Measurements from ENCODE around the gene TRNP1.

Gene TRNP1

DNA sequence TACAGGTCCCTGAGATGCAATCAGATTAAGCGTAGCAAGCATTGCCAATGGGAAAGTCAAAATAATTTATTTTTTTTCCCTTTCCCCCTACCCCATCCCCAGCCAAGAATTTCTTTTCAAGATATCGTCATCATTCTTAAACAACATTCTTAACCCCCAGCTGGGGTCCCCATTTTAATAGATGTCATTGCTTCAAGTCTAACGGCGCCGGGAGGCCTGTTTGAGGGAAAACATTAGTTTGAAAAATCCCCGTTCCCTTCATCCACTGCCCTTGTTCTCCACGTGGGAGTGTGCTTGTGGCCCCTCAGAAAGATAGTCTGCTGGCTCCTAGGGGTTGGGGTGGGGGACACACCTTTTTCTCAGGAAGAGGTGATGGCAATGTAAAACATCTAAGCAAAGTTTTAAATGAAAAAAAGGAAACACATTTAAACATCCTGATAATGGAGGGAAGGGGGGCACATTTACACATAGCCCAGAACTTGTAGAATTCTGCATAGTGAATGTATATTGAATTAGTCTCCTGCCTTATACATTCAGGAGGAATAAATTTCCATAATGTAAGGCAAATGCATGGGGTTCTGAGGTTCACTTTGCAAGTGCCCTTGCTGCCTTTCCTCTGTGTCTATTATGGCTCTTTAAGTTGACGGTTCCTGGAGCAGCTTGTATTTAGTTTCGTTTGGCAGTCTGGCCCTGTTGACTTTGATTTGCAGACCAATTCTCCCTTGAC lies 6.8 kb downstream of the TRNP1 start:
- no peak for TF ChIP-seq EP300 (IDR thresholded peaks at IDR 0.05; ENCODE audit: borderline replicate concordance)
- TF ChIP-seq CREB1 (IDR thresholded peaks at IDR 0.05; ENCODE audit: low read depth), result no peak
- no peak for TF ChIP-seq TAF1 (IDR thresholded peaks at IDR 0.05; ENCODE audit: low read depth)
- no peak for TF ChIP-seq CEBPB (IDR thresholded peaks at IDR 0.05)
- TF ChIP-seq TCF12 (IDR thresholded peaks at IDR 0.05; ENCODE audit: low read depth), result no peak
- TF ChIP-seq USF1 (IDR thresholded peaks at IDR 0.05), result no peak
- no peak for TF ChIP-seq REST (IDR thresholded peaks at IDR 0.05; ENCODE audit: low read depth)
- TF ChIP-seq RAD21 (IDR thresholded peaks at IDR 0.05; ENCODE audit: low read depth), result no peak
- no peak for TF ChIP-seq ZBTB7A (IDR thresholded peaks at IDR 0.05; ENCODE audit: low read depth)
- no peak for TF ChIP-seq EGR1 (IDR thresholded peaks at IDR 0.05)
- no peak for TF ChIP-seq YY1 (IDR thresholded peaks at IDR 0.05; ENCODE audit: low read depth)
- TF ChIP-seq TEAD4 (IDR thresholded peaks at IDR 0.05), result no peak
- TF ChIP-seq MAX (IDR thresholded peaks at IDR 0.05), result no peak
- TF ChIP-seq NFIC (IDR thresholded peaks at IDR 0.05), result no peak
- TF ChIP-seq FOXM1 (IDR thresholded peaks at IDR 0.05; ENCODE audit: borderline replicate concordance, low read depth), result no peak

- TF ChIP-seq TAF1 (IDR thresholded peaks at IDR 0.05; ENCODE audit: low read depth) (no peak), CREB1 (IDR thresholded peaks at IDR 0.05; ENCODE audit: low read depth) (no peak), EGR1 (IDR thresholded peaks at IDR 0.05) (no peak)
Observed at GRCh38 chr1:27000817-27001460, 7.4 kb downstream of the TRNP1 start.

- TF ChIP-seq YY1 (IDR thresholded peaks at IDR 0.05; ENCODE audit: low read depth) (no peak), RAD21 (IDR thresholded peaks at IDR 0.05; ENCODE audit: low read depth) (no peak), ZBTB7A (IDR thresholded peaks at IDR 0.05; ENCODE audit: low read depth) (no peak), TAF1 (IDR thresholded peaks at IDR 0.05; ENCODE audit: low read depth) (no peak), TCF12 (IDR thresholded peaks at IDR 0.05; ENCODE audit: low read depth) (no peak), NFIC (IDR thresholded peaks at IDR 0.05) (no peak), REST (IDR thresholded peaks at IDR 0.05; ENCODE audit: low read depth) (no peak)
Observed at GRCh38 chr1:27001570-27002360, 8.3 kb downstream of the TRNP1 start.

- TF ChIP-seq CREB1 (IDR thresholded peaks at IDR 0.05; ENCODE audit: low read depth) (no peak), MAX (IDR thresholded peaks at IDR 0.05) (no peak), FOXM1 (IDR thresholded peaks at IDR 0.05; ENCODE audit: borderline replicate concordance, low read depth) (no peak), RAD21 (IDR thresholded peaks at IDR 0.05; ENCODE audit: low read depth) (no peak), YY1 (IDR thresholded peaks at IDR 0.05; ENCODE audit: low read depth) (no peak), ZBTB7A (IDR thresholded peaks at IDR 0.05; ENCODE audit: low read depth) (no peak), NFIC (IDR thresholded peaks at IDR 0.05) (no peak), TEAD4 (IDR thresholded peaks at IDR 0.05) (no peak), USF1 (IDR thresholded peaks at IDR 0.05) (no peak), REST (IDR thresholded peaks at IDR 0.05; ENCODE audit: low read depth) (no peak), EGR1 (IDR thresholded peaks at IDR 0.05) (no peak), EP300 (IDR thresholded peaks at IDR 0.05; ENCODE audit: borderline replicate concordance) (no peak)
Observed at GRCh38 chr1:27003745-27004470, 10.4 kb downstream of the TRNP1 start.

Measured in Ishikawa (cell line).